MM.1S (cell line): Measurements from ENCODE around the gene HNRNPA0.
"Not testable (repeated sequence)": the region's sequence is repeated elsewhere in the genome, so short reads cannot be mapped to it uniquely, and the experiment has no call there.

ENCODE experiments used
- DNase-seq: peaks from one replicate; pipeline ENCODE4 v3.0.0-alpha.2; 2015
- H2AFZ ChIP-seq: fragments of 300-600 bp; sonication (generic); 2 replicates; pipeline ENCODE4 v1.6.0; 2016; ENCODE audit warnings: antibody characterized with exemption, low read length
- H3F3A ChIP-seq: fragments of 300-600 bp; sonication (generic); 2 replicates; pipeline ENCODE4 v1.6.1; 2016; ENCODE audit warnings: mild to moderate bottlenecking, antibody characterized with exemption, low read length, moderate library complexity, mixed read lengths; ENCODE audit not compliant: insufficient read depth
- H3K27ac ChIP-seq: fragments of 300-600 bp; sonication (generic); 2 replicates; pipeline ENCODE4 v1.5.1; 2016; ENCODE audit warnings: mild to moderate bottlenecking, low read length
- H3K27me3 ChIP-seq: fragments of 300-600 bp; sonication (generic); replicated peaks from 2 replicates; pipeline ENCODE4 v1.6.0; 2016; ENCODE audit warnings: low read length; ENCODE audit not compliant: insufficient read depth
- H3K36me3 ChIP-seq: fragments of 300-600 bp; sonication (generic); replicated peaks from 2 replicates; pipeline ENCODE4 v1.6.1; 2016; ENCODE audit warnings: mild to moderate bottlenecking, low read length, mixed read lengths; ENCODE audit not compliant: insufficient read depth
- H3K4me1 ChIP-seq: fragments of 300-600 bp; sonication (generic); 2 replicates; pipeline ENCODE4 v1.6.1; 2016; ENCODE audit warnings: low read length, mixed read lengths
- H3K4me2 ChIP-seq: fragments of 300-600 bp; sonication (generic); 2 replicates; pipeline ENCODE4 v1.6.0; 2016; ENCODE audit warnings: low read depth, low read length
- H3K4me3 ChIP-seq: fragments of 300-600 bp; sonication (generic); 2 replicates; pipeline ENCODE4 v1.5.1; 2016; ENCODE audit warnings: low read length, mixed read lengths
- H3K79me2 ChIP-seq: fragments of 300-600 bp; sonication (generic); 2 replicates; pipeline ENCODE4 v1.6.1; 2016; ENCODE audit warnings: mixed run types, low read length, mixed read lengths
- H3K9ac ChIP-seq: fragments of 300-600 bp; sonication (generic); 2 replicates; pipeline ENCODE4 v1.6.1; 2016; ENCODE audit warnings: low read length, mixed read lengths
- H3K9me2 ChIP-seq: fragments of 300-600 bp; sonication (generic); replicated peaks from 2 replicates; pipeline ENCODE4 v1.6.1; 2016; ENCODE audit warnings: mild to moderate bottlenecking, low read length, mixed read lengths; ENCODE audit not compliant: insufficient read depth
- H3K9me3 ChIP-seq: fragments of 300-600 bp; sonication (generic); replicated peaks from 2 replicates; pipeline ENCODE4 v1.6.1; 2016; ENCODE audit warnings: mild to moderate bottlenecking, low read length, mixed read lengths; ENCODE audit not compliant: insufficient read depth
- H4K20me1 ChIP-seq: fragments of 300-600 bp; sonication (generic); 2 replicates; pipeline ENCODE4 v1.6.1; 2016; ENCODE audit warnings: mild to moderate bottlenecking, low read length, moderate library complexity, mixed read lengths; ENCODE audit not compliant: insufficient read depth
- EZH2 ChIP-seq: fragments of 300-600 bp; sonication (generic); optimal IDR thresholded peaks from 2 replicates; pipeline ENCODE3; 2017; ENCODE audit warnings: low read depth, mild to moderate bottlenecking, antibody characterized with exemption, low read length, mixed read lengths
- EZH2phosphoT487 ChIP-seq: fragments of 300-600 bp; sonication (generic); IDR thresholded peaks from 2 replicates; pipeline ENCODE4 v1.6.1; 2018; ENCODE audit warnings: antibody characterized with exemption, low read length
- TF ChIP-seq, protein P1 (sequence below): fragments of 300-600 bp; sonication (generic); IDR thresholded peaks from 2 replicates; pipeline ENCODE4 v1.5.1; 2016; ENCODE audit warnings: antibody characterized with exemption, low read length, mixed read lengths

HNRNPA0 gene

DNA sequence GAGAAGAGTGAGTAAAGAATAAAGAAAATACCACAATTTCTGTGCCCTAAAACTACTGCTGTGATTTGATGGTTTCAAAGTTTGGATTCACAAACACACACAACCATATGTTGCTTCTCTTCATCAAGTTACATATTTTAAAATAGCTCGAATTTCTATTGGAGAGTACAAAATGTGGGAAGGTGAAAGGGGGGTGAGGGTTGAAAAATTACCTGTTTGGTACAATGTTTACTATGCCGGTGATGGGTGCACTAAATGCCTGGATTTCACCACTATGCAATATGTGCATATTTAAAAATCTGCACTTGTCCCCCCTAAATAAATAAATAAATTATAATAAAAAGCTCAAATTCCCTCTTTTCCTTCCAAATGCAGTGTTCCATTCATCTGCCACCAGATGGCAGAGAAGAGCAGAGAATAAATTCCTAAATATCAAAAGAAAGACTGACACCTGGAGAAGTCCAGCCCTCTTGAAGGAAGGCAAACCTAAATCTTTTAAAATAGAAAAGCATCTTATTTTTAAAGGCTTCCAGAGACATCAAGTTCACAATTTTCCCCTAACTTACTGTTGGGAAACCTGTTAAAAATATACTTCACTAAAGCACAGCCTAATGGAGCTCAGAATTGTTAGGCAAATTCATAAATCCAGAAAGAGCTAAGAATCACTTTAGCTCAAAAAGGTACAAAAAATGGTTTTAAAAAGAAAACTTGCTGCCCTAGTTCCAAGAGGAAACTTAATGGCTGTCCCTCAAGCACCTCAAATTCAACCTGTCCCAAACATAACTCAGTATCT lies 24.8 kb upstream of the HNRNPA0 start:
- Histone ChIP-seq H3K4me3 (no peak overlapping the region), H3K27me3 (no peaks in the 10 kb centered on the region), H3F3A (no peaks in the 10 kb centered on the region), H4K20me1 (no peaks in the 10 kb centered on the region), H3K79me2 (no peaks in the 10 kb centered on the region), H3K9me2 (no peaks in the 10 kb centered on the region), H3K9ac (no peak overlapping the region), H3K4me2 (no peak overlapping the region), H3K36me3 (no peaks in the 10 kb centered on the region), H3K27ac (no peak overlapping the region), H2AFZ (no peak overlapping the region), H3K4me1 (no peaks in the 10 kb centered on the region), H3K9me3 (no peaks in the 10 kb centered on the region)
- TF ChIP-seq, protein P1, sequence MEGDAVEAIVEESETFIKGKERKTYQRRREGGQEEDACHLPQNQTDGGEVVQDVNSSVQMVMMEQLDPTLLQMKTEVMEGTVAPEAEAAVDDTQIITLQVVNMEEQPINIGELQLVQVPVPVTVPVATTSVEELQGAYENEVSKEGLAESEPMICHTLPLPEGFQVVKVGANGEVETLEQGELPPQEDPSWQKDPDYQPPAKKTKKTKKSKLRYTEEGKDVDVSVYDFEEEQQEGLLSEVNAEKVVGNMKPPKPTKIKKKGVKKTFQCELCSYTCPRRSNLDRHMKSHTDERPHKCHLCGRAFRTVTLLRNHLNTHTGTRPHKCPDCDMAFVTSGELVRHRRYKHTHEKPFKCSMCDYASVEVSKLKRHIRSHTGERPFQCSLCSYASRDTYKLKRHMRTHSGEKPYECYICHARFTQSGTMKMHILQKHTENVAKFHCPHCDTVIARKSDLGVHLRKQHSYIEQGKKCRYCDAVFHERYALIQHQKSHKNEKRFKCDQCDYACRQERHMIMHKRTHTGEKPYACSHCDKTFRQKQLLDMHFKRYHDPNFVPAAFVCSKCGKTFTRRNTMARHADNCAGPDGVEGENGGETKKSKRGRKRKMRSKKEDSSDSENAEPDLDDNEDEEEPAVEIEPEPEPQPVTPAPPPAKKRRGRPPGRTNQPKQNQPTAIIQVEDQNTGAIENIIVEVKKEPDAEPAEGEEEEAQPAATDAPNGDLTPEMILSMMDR = peak; percentile 56
- no peak for TF ChIP-seq EZH2
- peak; percentile 50 for DNase-seq

DNA sequence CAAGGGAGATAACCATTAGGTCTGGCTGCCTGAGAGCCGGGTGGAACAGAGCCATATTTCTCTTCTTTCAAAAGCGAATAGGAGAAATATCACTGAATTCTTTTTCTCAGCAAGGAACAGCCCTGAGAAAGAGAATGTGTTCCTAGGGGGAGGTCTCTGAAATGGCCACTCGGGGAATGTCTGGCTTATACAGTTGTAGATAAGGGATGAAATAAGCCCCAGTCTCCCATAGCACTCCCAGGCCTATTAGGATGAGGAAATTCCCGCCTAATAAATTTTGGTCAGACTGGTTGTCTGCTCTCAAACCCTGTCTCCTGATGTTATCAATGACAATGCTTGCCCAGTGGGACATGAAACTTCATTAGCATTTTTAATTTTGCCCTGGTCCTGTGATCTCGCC lies 13.8 kb upstream of the HNRNPA0 start:
- H4K20me1 ChIP-seq, H3K27me3 ChIP-seq, H3K4me3 ChIP-seq, H3K27ac ChIP-seq, H3K4me2 ChIP-seq, DNase-seq, H3K9ac ChIP-seq, H3K9me3 ChIP-seq, H2AFZ ChIP-seq, H3K79me2 ChIP-seq, H3K36me3 ChIP-seq, H3K4me1 ChIP-seq, H3K9me2 ChIP-seq, H3F3A ChIP-seq: not testable (repeated sequence)

DNA sequence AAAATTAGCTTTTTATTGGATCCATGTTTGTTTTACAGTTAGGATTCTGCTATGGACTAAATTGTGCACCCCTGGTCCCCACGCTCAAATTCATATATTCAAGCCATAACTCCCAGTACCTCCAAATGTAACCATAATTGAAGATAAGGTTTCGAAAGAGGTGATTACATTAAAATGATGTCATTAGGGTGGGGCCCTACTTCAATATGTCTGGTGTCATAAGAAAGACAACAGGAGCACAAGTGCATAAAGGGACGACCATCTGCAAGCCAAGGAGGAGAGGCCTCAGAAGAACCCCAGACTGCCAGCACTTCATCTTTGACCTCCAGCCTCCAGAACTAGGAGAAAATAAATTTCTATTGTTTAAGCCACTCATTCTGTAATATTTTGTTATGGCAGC lies 7.4 kb upstream of the HNRNPA0 start:
- no peak overlapping the region for H3K4me2 ChIP-seq
- no peaks in the 10 kb centered on the region for H4K20me1 ChIP-seq
- no peaks in the 10 kb centered on the region for H3K9me3 ChIP-seq
- no peaks in the 10 kb centered on the region for H3K9me2 ChIP-seq
- H3F3A ChIP-seq = no peaks in the 10 kb centered on the region
- no peaks in the 10 kb centered on the region for H3K27me3 ChIP-seq
- no peak overlapping the region for H2AFZ ChIP-seq
- no peaks in the 10 kb centered on the region for H3K4me1 ChIP-seq
- no peak for DNase-seq
- TF ChIP-seq EZH2phosphoT487 = no peak
- TF ChIP-seq EZH2 = no peak
- TF ChIP-seq, protein P1 = no peak
- H3K4me3 ChIP-seq = no peak overlapping the region
- no peak overlapping the region for H3K27ac ChIP-seq
- H3K36me3 ChIP-seq = no peaks in the 10 kb centered on the region
- no peak overlapping the region for H3K9ac ChIP-seq
- no peaks in the 10 kb centered on the region for H3K79me2 ChIP-seq

DNA sequence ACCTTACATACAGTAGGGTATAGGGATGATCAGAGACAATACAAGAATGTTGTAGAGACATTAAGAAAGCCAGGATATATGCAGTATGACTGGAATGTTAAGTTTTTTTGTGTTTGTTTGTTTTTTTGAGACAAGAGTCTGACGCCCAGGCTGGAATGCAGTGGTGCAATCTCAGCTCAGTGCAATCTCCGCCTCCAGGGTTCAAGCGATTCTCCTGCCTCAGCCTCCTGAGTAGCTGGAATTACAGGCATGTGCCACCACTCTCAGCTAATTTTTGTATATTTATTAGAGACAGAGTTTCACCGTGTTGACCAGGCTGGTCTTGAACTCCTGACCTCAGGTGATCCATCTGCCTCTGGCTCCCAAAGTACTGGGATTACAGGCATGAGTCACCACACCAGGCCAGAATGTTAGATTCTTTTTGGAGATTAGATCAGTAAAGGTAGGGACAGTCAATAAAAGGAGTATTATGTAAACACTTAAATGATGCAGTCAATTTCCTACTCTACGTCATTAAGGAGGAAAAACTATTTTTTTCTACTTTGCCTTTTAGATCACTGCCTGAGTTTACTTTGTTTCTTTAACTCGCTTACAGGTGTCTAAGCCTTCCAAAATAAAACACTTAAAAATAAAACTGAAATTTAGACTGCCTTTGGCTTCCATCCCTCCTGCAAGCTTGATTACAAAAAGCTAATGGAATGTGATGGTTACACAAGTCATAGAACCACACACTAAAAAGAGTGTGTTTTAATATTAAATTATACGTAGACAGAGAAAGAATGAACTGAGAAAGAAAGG lies 6.8 kb upstream of the HNRNPA0 start:
- Histone ChIP-seq H3K4me1 (no peaks in the 10 kb centered on the region), H3K9me2 (no peaks in the 10 kb centered on the region), H3K36me3 (no peaks in the 10 kb centered on the region), H3K9ac (no peak overlapping the region), H3K4me2 (no peak overlapping the region), H3F3A (no peaks in the 10 kb centered on the region), H3K27ac (no peak overlapping the region), H2AFZ (no peak overlapping the region), H3K9me3 (no peaks in the 10 kb centered on the region), H3K4me3 (no peak overlapping the region), H3K27me3 (no peaks in the 10 kb centered on the region), H4K20me1 (no peaks in the 10 kb centered on the region), H3K79me2 (no peaks in the 10 kb centered on the region)
- no peak for DNase-seq
- TF ChIP-seq, protein P1 = no peak
- TF ChIP-seq EZH2phosphoT487 (no peak), EZH2 (no peak)
